NCI-H460 (cell line): ENCODE results near the gene LAMC3. TPM values are rescaled to one million over a fixed set of nuclear protein-coding genes. Genes with fewer than 3 reads are reported as not detected.
"Not testable (repeated sequence)": the region's sequence is repeated elsewhere in the genome, so short reads cannot be mapped to it uniquely, and the experiment has no call there.

Experiments used
- DNase-seq: peaks from one replicate; pipeline ENCODE4 v3.0.0-alpha.2; 2016; ENCODE audit warnings: low read depth; ENCODE audit errors: extremely low read depth
- total RNA-seq: library from RNA; depleted of rRNA; stranded (reverse); fragments of >200 nt; shearing (Covaris generic); gene quantifications from 2 replicates; pipeline ENCODE4 v1.2.3, GENCODE V29; 2014

The LAMC3 gene
- total RNA-seq, 1 experiment from 2014 or later, result 8.9 TPM

GRCh38 chr9:131025953-131026858 is 17.2 kb downstream of the LAMC3 start:
- no peak for DNase-seq

- DNase-seq, result no peak
Measured at GRCh38 chr9:131027048-131027871, 18.3 kb downstream of the LAMC3 start.

GRCh38 chr9:131027872-131028179 is 18.9 kb downstream of the LAMC3 start:
- DNase-seq, result no peak

DNA sequence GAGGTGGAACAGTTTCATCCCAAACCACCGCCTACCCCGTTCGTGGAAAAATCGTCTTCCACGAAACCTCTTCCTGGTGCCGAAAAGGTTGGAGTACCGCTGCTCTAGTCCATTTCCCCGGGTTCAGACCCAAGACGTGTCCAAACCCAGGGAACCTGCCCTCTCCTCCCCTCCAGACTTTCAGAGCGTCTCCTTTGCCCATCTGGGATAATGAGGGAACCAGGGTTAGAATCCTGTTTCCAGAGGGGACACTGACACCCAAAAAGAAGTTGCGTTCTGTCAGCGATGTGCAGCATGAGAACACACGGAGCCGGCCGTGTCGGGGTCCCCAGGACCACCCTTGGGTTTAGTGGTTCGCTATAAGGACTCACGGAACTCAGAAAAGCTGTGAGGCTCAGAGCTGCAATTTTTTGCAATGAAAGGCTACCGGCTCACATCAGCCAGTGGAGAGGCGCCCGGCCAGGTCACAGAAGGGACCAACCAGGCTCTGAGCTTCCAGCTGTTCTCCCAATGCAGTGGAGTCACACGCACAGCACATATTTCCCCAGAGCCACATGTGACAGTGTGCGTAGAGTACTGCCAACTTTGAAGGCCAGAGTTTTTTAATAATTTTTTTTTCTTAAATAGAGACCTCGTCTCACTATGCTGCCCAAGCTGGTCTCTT is 19.4 kb downstream of the LAMC3 start:
- DNase-seq, result no peak

DNA sequence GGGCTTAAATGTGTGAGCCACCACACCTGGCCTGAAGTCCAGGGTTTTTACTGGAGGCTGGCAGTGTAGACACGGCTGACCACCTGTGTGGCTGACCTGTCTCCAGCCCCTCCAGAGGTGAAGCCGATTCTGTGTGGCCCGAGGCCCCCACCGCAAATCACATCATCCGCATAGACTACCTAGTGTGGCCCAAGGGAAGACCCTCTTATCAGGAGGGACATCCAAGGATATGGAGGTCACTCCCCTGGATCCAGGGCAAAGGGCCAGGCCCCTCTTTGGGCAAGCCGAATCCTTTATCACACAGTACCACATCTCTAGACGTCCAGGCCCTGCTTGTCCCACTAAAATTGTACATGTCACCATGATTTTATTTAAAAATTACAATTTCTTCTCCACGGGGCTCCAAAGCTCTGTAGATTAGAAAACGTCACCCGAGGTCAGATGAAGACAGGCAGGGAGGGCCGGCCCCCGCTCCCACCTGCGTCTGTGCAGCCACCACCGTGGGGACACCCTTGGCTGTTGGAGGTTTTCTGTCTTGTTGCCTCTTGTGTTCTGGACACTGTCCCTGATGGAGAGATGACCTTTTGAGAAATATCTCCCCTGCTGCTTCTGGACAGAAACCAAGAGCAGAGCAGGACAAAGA is 20.1 kb downstream of the LAMC3 start:
- no peak for DNase-seq

DNA sequence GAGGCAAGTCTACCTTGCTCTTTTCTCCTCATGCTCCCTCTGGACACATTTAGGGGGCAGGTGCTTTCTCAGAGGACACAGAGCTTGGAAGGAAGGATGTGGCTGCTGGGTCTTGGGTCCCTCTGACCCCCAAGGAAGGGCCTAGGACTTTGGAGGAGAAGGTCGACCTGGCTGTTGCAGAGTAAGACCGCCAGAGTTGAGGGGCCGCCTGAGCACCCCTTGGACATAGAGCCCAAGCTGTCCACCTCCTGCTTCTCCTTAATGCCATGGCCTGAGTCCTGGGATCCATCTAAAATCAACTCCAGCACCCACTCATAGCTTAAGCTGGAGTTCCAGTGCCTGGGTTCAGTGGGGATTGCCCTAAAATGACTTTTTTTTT is 20.6 kb downstream of the LAMC3 start:
- no peak for DNase-seq

DNA sequence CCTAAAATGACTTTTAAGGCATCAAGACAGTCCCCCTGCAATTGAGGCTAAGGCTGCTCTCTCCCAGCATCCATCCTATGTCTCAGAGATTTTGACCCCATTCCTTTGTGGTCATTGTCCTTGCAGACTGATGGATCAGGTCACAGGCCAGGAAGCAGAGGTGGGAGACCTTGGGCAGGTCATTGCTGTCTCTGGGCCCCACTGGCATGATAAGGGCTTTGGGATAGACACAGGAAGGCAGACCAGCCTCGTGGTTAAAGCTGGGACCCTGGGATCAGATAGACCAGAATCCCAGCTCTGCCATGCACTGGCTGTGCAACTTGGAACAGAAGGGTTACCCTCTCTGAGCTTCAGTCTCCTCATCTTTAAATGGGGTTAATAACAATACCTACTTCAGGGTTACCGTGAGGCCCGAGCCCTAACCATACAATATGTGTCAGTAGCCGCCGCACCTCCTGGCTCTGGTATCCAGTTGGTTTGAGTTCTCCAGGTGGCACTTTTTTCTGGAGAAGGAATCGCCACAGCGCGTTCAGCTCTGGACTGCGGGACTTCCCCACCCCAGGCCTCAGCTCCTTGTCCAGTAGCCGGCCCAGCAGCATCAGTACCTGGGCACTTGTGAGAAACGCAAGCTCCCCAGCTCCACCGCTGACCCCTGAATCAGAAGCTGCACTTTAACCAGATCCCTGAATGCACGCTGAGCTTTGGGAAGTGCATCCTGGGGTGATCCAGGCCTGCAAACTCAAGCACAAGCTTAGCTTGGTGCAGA is 21.4 kb downstream of the LAMC3 start:
- no peak for DNase-seq

- DNase-seq, result no peak
Measured at GRCh38 chr9:131031005-131031641, 22.1 kb downstream of the LAMC3 start.

GRCh38 chr9:131031642-131032005 is 22.6 kb downstream of the LAMC3 start:
- no peak for DNase-seq

GRCh38 chr9:131032384-131032783 is 23.4 kb downstream of the LAMC3 start:
- DNase-seq, result no peak

DNA sequence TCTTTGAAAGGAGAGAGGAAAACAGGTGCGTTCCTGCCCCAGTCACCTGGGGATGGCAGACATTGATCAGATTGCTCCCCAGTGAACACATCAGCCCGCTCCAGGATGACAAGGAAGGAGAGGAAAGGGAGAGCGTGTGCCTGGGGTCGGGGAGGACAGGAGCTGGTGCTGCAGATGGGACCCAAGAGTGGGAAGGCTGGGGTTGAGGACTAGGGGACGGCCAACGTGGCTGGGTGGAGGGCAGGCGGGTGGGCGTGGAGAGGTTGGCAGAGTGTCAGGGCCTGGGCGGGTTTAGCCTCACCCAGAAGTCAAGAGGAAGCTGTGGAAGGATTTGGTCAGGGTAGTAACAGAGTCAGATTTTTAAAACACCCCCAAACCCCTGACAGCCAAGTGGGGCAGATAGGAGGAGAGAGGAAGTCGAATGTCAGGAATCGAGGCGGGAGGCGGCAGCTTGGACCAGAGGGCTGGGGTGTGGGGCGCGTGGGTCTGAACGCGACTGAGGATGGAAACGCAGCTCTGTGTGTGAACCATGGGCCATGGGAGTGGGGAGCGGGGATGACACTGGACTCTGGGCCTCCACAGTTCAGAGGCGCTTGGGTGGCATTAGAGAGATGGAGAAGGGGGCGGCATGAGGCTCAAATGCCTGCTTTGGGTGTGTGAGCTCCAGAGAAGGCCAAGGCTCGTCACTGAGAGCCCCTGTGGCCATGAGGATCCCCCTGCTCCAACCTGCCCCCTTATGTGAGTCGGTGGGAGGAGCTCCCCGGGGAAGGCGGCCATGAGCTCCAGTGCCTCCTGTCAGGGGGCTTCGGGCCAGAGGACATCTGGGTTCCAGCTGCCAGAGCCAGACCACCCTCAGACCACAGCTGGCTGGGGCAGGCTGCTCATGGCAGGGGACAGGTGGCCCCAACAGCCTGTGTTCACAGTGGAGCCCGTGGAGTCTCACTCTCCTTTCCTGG is 24.6 kb downstream of the LAMC3 start:
- DNase-seq, result no peak

DNA sequence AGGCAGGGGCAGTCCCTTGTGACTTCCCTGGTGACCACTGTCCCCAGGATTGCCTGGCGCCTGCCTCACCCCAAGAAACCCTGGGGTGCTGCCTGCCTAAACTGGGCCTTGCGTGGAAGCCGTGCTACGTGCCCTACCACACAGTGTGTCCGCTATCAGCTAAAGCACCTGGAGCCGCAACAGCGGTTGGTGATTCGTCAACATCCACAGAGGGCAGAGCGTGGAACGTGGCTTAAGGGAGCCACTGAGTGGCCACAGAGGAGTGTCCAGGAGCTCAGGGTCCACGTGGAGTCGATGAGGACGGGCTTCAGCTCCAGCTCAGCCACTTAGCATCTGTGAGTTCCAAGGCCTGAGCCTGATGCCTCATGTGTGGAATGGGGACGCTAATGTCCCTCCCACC is 25.3 kb downstream of the LAMC3 start:
- DNase-seq, result no peak

- DNase-seq, result not testable (repeated sequence)
Measured at GRCh38 chr9:131034749-131035148, 25.8 kb downstream of the LAMC3 start.

GRCh38 chr9:131035548-131035947 is 26.6 kb downstream of the LAMC3 start:
- no peak for DNase-seq

- no peak for DNase-seq
Measured at GRCh38 chr9:131036071-131036470, 27.1 kb downstream of the LAMC3 start.

DNA sequence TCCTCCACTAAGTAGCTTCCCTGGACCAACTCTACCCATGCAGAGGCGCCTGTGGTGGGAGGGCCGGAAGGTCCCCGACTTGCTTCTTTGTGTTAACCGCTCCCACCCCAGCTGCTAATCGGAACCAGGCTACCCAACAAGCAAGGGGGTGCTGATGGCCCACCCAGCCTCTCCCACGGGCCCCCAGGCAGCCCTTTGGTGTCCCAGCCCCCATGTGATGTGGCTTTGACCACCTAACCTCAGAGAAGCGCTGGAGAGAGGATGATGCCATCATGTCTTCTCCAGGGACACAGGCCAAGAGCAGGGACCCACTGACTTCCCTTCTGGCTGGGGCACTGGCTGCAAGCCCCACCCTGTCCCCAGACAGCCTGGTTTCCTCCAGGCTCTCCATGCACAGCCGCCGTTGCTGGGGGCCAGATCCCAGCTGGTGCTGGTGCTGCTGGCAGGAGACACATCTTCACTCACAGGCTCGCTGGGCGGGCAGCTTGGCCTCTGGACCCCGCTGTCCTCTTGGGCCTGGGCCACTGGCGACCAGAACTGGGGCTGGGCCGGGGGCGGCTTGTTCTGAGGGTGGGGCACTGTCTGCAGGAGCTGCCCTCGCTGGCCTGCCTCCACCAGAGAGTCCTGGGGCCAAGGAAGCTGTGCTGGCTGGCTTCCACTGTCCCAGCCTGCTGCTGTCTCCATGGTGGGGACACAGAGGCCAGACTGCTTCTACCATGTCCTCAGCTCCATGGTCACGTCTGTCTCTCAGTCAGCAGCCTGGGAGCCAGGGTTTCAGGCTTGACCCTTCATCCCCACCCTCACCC is 27.8 kb downstream of the LAMC3 start:
- DNase-seq, result no peak

DNA sequence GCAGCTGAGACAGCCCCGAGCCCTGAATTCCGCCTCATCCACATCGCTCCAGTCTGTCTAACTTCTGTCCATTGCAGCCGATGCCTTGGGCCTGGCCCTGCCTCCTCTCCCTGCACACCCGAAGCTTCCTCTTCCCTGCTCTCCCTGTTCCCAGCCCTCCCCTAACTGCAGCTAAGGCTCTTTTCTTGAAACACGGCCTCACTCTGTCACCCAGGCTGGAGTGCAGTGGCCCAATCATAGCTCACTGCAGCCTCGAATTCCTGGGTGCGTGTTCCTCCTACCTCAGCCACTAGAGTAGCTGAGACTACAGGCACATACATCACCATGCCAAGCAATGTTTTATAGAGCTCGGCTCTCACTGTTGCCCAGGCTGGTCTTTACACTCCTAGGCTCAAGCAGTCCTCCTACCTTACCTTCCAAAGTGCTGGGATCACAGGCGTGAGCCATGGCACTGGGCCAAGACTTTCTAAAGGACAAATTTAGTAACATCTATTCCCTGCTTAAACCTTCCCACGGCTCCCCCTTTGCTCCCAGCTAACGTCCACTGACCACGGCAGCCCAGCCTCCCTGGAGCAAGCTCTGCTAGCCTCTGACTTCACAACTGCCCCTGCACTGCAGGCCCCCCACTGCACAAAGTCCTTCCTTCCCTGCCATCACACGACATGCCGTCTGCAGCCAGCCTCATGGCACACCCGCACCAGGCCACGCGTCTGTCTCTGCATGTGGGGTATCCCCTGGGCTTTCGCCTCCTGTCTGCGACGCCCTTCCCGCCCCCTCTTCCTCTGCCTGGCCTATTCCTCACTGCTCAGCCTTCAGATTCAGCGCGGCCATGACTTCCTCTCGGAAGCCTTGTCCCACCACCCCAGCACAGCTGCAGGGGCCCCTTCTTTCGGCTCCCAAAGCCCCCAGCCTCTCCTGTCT is 28.6 kb downstream of the LAMC3 start:
- no peak for DNase-seq
